ENCODE results near the gene GPRC5A. TPM values are rescaled to one million over a fixed set of nuclear protein-coding genes. Genes with fewer than 3 reads are reported as not detected.

The GPRC5A gene
- total RNA-seq, 1 experiment from 2014 or later = 10.1 TPM

- no peak for DNase-seq (ENCODE audit: low spot score)
Observed at GRCh38 chr12:12885096-12885792, 6.1 kb upstream of the GPRC5A start.

- no peak for DNase-seq (ENCODE audit: low spot score)
Observed at GRCh38 chr12:12887471-12887870, 3.9 kb upstream of the GPRC5A start.

GRCh38 chr12:12889701-12890100, 1.7 kb upstream of the GPRC5A start:
- DNase-seq (ENCODE audit: low spot score) = no peak

GRCh38 chr12:12890543-12891079, 751 bp upstream of the GPRC5A start:
- peak; percentile 82 for DNase-seq (ENCODE audit: low spot score)

- no peak for DNase-seq (ENCODE audit: low spot score)
Observed at GRCh38 chr12:12891881-12892355, 556 bp downstream of the GPRC5A start.

- no peak for DNase-seq (ENCODE audit: low spot score)
Observed at GRCh38 chr12:12892681-12893141, 1.3 kb downstream of the GPRC5A start.

- DNase-seq (ENCODE audit: low spot score) = no peak
Observed at GRCh38 chr12:12893438-12893837, 2.1 kb downstream of the GPRC5A start.

- DNase-seq (ENCODE audit: low spot score) = no peak
Observed at GRCh38 chr12:12896260-12896659, 4.9 kb downstream of the GPRC5A start.

- DNase-seq (ENCODE audit: low spot score) = no peak
Observed at GRCh38 chr12:12897302-12897701, 5.9 kb downstream of the GPRC5A start.

GRCh38 chr12:12898136-12898717, 6.9 kb downstream of the GPRC5A start:
- no peak for DNase-seq (ENCODE audit: low spot score)

- no peak for DNase-seq (ENCODE audit: low spot score)
Observed at GRCh38 chr12:12898911-12899511, 7.6 kb downstream of the GPRC5A start.

GRCh38 chr12:12899530-12900380, 8.4 kb downstream of the GPRC5A start:
- peak; percentile 84 for DNase-seq (ENCODE audit: low spot score)

- DNase-seq (ENCODE audit: low spot score) = no peak
Observed at GRCh38 chr12:12900786-12901157, 9.4 kb downstream of the GPRC5A start.

GRCh38 chr12:12901158-12901791, 9.9 kb downstream of the GPRC5A start:
- DNase-seq (ENCODE audit: low spot score) = peak; percentile 85

- no peak for DNase-seq (ENCODE audit: low spot score)
Observed at GRCh38 chr12:12902036-12902435, 10.7 kb downstream of the GPRC5A start.

GRCh38 chr12:12903642-12904609, 12.6 kb downstream of the GPRC5A start:
- no peak for DNase-seq (ENCODE audit: low spot score)

- DNase-seq (ENCODE audit: low spot score) = no peak
Observed at GRCh38 chr12:12907552-12907951, 16.2 kb downstream of the GPRC5A start.

GRCh38 chr12:12908252-12908651, 16.9 kb downstream of the GPRC5A start:
- DNase-seq (ENCODE audit: low spot score) = no peak

GRCh38 chr12:12908711-12909110, 17.3 kb downstream of the GPRC5A start:
- no peak for DNase-seq (ENCODE audit: low spot score)

Measured in H4 (cell line).